ENCODE results near the gene CNNM3.
"Not testable (repeated sequence)": the region's sequence is repeated elsewhere in the genome, so short reads cannot be mapped to it uniquely, and the experiment has no call there.

CNNM3 gene

DNA sequence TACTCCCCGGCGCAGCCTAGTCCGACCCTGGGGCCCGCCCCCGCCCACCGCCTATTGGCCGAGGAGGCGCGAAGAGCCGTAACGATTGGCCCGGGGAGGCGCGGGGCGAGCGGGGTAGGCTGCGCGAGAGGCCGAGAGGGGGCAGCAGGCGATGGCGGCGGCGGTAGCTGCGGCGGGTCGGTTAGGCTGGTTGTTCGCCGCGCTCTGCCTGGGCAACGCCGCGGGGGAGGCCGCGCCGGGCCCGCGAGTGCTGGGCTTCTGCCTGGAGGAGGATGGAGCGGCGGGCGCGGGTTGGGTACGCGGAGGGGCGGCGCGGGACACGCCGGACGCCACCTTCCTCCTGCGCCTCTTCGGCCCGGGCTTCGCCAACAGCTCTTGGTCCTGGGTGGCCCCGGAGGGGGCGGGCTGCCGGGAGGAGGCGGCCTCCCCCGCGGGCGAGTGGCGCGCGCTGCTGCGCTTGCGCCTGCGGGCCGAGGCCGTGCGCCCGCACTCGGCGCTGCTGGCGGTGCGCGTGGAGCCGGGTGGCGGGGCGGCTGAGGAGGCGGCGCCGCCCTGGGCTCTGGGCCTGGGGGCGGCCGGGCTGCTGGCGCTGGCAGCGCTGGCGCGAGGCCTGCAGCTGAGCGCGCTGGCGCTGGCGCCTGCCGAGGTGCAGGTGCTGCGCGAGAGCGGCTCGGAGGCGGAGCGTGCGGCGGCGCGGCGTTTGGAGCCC, at the start of gene CNNM3:
TSS of gene CNNM3 (plus strand) at position 142 of the 709 bp plus-strand sequence. CDS start at position 152, 10 bp downstream.
- DNase-seq = peak in 55 of 56 donors; percentile 76 to 98 (median 93)

DNA sequence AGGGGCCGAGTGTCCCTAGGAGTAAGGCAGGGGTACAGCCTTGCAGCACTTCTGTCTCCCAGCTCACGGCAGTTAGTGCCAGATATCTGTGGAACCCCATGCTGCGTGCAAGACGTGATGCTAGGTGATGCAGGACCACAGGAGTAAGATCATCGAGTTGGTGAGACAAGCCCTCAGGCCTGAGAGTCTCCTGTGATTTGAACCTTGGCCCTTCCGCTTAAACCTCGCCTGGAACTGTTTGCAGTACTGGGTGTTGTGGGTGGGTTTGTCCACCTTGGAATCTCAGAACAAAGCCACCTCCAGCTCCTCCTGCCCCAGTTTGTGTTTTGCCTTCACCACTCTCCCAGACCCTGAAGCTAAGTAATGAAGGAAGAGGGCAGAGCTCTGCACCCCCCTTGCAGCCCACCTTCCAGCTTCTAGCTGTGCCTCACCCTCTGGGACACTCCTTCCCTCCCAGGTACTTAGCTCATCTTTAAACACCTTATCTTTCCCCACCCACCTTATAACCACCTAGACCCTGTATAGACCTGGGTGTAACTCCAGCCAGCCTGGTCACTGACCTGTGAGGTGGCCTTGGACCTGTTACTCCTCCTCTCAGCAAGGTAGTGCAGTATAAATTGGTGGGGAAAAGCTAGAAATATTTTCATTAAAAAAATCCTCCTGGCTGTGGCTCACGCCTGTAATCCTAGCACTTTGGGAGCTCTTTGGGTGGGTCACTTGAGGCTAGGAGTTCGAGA, 48.8 kb upstream of the CNNM3 start:
- DNase-seq = no peak

DNA sequence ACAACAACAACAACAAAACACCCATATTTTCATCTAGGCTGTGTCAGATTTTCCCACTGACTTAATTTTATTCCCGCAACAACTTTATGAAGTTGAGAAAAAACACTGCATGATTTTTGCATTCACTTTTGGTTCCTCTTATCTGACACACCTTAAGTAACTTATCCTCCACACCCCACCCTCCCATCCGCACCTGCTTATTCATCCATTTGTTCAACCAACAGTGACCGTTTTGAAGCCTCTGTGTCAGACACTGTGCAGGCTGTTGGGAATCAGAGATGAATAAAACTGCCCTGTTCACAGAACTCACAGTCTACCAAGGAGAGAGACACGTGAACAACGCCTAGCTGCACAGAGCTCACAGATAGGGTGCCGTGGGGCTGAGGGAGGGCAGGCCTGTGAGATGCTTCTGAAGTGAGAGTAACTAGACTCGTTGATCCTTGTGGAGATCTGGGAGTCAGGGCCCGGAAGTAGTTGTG, 47.9 kb upstream of the CNNM3 start:
- DNase-seq = no peak

DNA sequence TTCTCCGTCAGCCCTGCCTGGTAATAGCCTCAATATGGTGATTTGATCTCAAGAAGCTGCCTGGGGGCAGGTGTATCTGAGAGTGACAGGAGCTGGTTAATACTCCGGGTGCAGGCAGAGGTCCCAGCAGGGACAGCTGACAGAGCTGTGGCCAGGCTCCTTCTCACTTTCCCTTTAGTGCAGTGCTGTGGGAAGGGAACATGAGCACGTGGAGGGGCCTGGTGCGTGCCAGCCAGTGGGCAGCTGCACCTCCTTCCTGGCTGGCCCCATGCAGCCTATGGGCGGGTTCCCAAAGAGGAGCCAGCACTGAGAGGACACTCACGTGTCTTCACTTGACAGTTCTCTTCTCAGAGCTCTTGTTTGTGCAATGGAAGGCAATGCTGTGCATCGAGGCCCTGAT, 46.3 kb upstream of the CNNM3 start:
- DNase-seq = peak in 36 of 56 donors; percentile 22 to 72 (median 40)

DNA sequence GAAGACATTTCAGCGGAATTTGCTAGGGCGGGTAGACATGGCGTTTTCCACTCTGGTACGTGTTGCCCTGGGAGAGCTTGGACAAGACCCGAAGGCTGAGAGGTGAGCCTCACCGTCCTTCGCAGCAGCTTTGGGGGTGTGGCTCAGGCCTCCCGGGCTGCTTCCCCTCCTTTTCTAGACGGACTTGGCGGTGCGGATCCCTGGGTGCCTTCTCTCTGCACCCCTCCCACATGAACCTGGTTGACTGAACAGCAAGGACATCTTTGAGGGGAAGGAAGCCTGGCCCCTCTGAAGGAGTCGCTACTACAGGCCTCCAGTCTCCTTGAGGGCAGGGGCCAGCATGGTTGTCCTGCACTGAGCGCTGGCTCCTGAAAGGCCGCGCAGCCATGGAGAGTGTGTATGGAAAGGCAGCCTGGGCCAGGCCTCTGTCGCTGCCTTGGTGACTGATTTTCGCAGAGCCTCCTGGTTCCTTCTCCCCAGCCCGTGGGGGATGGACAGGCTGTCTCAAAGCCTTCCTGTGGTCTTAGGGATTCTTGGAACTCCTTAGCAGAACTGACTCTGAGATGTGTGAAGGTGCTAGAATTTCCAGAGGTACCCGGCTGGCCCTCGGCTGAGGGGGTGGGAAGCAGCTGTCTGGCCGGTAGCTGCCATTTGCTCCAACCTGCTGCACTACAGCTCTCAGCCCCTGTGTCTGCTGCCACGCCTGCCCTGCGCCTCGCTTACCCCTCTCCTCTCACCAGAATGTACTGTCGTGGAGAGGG, 45.4 kb upstream of the CNNM3 start:
- DNase-seq = no peak

DNA sequence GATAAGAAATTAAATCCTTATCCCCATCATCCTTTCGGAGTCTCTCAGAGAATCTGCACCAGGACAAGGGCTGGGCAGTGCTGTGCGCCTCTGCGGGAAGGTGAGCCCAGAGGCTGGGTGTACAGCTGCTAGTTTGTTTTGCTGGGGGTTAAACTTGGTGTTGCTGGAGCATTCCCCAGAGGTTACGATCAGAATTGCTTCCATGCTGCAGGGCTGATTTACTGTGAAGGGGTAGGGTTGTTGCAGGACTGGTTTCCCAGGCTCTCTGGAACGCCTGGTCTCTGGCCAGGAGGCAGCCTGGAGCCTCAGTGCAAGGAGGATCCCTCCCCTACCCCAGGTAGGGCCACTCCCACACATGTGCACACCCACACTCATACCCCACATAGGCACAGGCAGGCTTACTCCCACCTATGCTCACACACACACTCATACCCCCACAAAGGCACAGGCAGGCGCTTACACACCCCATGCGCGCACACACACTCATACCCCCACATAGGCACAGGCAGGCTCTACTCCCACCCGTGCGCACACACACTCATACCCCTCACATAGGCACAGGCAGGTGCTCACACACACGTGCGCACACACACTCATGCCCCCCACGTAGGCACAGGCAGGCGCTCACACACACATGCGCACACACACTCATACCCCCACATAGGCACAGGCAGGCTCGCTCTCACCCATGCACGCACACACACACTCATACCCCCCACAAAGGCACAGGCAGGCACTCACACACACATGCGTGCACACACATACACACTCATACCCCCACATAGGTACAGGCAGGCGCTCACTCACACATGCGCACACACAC, 44.1 kb upstream of the CNNM3 start:
- no peak for DNase-seq

DNA sequence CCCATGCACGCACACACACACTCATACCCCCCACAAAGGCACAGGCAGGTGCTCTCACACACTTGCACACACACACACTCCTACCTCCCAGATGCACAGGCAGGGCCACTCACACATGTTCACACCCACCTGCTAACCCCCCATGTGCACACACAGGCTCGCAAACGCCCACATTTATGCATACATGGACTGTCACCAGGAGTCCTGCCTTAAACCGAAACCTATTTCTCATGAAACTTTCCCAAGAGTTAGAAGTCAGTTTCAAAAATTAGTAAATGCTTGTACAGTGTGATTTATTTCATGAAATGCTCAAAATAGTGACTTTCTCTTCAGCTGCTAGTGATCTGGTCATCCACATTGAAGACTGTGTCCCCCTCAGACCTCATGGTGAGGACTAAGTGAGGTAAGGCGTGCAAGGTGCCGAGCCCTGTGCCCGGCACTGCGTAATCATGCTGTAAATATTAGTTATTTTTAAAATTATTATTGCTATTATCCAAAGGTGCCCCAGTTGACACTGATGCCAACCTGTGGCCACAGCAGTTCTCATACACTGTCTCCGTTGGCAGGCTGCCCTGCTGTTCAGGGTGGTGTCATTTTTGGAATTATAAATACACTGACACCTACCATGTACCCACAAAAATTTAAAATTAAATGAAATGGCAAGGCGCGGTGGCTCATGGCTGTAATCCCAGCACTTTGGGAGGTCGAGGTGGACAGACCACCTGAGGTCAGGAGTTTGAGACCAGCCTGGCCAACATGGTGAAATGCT, 43.0 kb upstream of the CNNM3 start:
- no peak for DNase-seq

DNA sequence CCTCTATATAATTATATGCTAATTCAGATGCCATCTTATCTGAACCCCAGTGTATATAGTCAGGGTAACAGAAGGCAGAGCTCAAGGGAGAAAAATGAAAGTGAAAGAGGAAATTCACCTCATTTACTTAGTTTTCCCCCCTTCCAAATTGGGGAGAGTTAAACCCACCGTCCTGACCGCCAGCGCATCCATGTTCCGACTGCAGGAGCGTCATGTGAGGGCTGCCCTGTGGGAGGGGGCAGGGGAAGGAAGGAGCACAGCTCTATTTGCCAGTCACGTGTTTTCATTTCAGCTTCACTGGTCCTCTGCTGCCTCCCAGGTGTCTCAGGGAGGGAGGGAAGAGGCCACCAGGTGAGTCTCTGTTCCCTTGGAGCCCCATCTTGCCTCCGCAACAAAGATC, 42.1 kb upstream of the CNNM3 start:
- DNase-seq = no peak

DNA sequence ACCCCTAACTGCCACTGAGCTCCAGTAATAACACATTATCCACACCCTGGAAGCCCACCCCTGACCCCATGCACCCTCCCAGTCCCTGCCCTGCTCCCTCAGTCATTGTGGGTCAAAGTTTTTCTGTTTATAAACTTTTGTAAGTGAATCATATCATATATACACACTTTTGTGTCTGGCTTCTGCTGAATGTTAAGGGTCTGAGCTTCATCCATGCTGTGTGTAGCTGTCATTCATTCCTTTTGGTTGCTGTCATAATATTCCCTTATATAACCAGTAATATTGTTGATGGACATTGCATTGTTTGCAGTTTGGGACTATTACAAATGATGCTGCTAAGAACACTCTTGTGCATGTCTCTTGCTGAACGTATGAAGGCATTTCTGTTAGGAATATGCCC, 40.9 kb upstream of the CNNM3 start:
- no peak for DNase-seq

DNA sequence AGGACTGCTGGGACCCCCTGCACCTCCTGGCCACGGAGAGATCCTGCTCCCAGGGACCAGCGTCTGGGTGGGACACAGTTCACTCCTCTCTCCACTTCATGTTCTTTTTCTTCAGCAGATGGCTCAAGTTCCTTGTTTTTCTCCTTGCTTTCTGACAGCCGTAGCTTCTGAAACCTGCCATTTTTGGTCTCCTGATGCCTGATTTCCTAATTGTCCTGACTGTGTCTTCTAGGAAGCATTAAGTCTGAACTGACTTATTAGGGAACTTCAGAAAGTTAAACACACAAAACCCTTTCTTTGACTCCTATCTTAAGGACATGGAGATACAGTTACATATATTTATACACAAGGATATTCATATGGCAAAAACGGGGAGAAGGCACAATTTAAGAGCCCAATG, 32.7 kb upstream of the CNNM3 start:
- no peak for DNase-seq

DNA sequence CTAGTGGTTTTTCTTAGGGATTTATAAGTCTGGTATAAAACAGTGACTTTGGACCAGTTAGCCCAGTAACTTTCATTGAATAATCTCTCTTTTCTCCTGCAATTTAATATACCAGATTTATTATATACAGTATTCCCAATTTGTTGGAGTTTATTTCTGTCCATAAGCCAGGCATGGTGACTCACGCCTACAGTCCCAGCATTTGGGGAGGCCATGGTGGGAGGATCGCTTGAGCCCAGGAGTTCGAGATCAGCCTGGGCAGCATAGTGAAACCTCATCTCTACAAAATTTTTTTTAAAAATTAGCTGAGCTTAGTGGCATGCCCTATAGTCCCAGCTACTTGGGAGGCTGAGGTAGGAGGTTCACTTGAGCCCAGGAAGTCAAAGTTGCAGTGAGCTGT, 28.7 kb upstream of the CNNM3 start:
- no peak for DNase-seq

DNA sequence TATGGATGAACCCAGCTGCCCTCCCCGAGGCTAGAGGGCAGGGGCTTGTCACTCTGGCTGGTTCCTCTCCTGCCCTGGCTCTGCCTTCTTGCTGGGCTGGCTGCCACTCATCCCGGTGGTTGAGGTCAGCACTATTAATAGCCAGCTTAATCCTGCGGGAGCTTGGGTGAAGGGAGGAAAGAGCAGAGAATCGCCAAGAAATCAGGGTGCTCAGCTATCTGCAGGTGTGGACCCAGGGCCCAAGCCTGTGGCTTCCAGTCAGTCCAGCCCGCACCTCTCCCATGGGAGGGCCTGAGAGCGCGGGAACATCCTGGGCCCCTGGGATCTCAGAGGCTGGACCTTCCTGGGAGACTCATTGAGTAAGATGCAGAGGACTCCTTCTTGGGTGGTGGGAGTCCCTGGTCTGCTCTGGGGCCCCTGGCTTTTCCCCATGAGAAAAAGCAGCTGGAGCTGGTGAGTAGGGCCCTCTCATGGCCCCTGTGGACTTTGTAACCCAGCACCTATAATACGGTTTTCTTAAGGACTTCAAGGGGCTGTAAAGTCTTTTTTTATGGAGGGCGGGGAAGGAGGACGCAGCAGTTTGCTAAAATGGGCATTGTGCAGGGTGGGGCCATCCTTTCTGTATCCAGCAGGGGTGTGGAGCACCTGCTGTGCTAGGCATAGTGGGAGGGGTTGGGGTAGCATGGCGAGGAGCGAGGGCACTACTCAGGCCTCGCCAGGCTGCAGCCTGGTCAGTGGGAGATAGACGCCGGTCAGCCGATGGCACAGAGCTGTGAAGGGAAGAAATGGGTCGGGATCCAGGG, 27.4 kb upstream of the CNNM3 start:
- peak in 25 of 56 donors; percentile 13 to 70 (median 35) for DNase-seq

DNA sequence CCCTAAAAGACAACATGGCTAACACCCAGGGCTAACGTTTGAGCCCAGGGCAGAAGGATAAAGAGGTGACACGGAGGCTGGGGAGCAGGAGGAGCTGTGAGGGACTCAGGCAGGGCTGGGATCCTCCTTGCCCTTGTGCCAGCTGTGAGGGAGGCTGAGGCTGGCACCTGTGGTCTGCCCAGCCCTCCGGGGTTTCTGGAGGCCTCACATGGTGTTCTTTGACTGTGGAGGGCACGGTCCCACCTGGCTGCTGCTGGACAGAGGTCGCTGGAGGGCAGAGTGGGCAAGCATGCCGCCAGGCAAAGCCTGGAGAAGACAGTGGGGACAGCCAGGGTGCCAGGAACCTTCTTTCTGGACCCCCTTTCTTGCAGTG, 26.8 kb upstream of the CNNM3 start:
- no peak for DNase-seq

DNA sequence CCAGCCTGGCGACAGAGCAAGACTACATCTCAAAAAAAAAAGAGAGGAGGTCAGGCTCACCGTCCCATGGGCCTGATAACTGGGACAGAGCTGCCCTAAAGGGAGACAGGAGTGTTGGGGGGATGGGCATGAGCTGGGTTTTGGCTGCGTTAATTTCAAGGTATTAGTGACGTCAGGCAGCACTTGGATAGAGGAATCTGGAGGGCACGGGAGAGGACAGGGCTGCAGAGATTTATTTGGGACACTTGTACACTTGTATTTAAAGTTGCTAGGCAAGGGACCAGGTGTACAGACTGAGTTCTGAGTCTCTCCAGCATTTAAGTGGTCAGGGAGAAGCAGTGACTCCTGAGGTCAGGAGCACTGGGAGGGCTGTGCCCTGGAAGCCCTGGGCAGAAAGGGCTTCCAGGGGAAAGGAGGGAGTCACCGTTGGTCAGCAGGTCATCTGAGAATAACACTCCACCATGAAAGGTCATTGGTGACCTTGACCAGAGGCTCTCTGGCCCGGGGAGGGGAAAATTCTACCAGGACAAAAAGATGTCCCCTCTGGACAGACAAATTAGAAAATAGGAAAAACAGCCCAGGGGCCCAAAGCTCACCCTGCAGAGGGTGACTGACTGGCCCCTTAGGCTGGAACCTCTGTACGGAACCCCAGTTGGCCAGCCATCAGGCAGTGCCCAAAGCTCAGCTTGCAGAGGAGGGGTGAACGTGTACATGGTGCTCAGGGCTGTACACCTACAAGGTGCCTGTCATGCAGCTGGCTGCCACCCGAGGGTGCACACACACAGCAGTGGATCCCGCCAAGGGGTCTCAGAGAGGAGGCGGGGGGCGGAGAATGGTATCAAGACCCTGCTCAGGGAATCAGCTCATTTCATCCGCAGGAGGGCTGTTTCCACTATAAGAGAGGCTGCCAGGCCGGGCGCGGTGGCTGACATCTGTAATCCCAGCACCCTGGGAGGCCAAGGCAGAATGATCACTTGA, 23.0 kb upstream of the CNNM3 start:
- no peak for DNase-seq

DNA sequence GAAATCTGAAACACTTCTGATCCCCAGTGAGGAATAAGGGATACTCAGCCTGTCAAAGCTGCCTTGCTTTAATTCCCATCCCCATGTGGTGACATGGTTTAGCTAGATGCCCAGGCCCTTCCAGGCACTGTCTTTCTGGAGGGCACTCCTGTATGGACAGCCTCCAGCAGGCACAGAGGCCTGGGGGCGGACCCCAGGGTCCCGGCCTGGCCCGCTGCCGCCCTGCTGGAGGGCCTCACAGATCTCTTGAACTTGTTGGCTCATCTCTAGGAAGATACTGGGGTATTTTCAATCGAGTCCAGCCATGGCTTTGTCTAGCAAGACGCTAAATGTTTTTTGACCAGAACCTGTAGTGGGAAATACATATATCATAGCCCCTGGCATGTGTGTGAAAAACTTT, 21.0 kb upstream of the CNNM3 start:
- no peak for DNase-seq

DNA sequence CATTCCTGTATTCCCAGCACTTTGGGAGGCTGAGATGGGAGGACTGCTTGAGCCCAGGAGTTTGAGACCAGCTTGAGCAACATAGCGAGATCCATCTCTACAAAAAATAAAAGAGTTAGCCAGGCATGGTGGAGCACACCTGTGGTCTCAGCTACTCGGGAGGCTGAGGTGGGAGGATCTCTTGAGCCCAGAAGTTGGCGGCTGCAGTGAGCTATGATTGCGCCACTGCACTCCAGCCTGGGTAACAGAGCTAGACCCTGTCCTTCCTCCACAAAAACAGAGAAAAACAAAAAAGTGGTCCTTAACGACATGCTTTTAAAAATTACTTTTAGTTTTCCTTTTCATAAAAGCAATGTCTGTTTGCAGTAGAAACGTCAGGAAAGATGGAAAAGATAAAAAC, 19.6 kb upstream of the CNNM3 start:
- DNase-seq = not testable (repeated sequence)

DNA sequence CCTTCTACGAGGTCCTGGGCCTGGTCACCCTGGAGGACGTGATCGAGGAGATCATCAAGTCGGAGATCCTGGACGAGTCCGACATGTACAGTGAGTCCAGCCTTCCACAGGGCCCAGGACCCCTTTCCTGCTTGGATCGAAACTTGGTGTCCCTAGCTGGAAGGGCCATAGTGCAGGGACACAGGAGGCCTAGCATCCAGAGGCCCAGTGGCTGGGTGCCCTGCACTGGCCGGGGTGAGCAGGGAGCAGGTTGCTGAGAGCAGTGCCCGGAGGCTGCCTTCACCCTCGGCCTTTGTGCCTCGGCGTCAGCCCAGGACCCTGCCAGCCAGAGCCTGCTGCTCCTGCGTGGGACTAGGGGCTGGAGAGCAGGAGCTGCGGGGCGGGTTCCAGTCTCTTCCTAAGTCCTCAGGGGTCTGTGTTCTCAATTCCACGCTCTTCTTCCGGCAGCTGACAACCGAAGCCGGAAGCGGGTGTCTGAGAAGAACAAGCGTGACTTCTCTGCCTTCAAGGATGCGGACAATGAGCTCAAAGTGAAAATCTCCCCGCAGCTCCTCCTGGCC, 18.9 kb upstream of the CNNM3 start:
- DNase-seq = no peak

Data from nucleus accumbens (tissue), 56 donors.